GM12892 (cell line): ENCODE results near the gene CUL7.

Source experiments
- POLR2A ChIP-seq: IDR thresholded peaks from 2 replicates; pipeline ENCODE4 v1.6.1; 2011; ENCODE audit warnings: low read depth, low read length, control low read depth
- POLR2AphosphoS5 ChIP-seq: IDR thresholded peaks from 2 replicates; pipeline ENCODE4 v1.6.1; 2011; ENCODE audit warnings: low read depth, low read length, control low read depth
- TAF1 ChIP-seq: IDR thresholded peaks from 2 replicates; pipeline ENCODE4 v1.6.1; 2011; ENCODE audit warnings: low read depth, mild to moderate bottlenecking, control low read depth, low read length, borderline replicate concordance

DNA sequence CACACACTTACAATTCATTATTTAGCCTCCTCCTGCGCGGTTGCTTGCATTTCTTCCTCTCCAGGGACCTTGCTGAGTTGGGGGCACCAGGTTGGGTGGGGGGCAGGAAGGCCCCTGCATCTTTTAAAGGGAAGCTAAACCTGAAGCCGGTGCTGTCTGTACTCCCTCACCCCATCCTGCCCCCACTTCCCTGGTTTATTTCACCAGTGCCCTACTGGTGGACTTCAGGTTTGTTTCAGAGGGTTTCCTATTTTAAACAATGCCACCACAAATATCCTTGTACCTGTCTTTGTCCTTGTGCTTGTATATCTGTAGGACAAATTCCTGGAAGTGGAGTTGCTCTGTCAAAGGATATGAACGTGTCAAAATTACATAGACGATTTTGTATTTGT, 43.4 kb upstream of the CUL7 start:
- no peak for TF ChIP-seq POLR2A
- TF ChIP-seq POLR2AphosphoS5 = no peak
- no peak for TF ChIP-seq TAF1
